Natural killer cell (primary cell): Measurements from ENCODE around the gene GPHN. TPM values are rescaled to one million over a fixed set of nuclear protein-coding genes. Genes with fewer than 3 reads are reported as not detected.

Experiments used
- ATAC-seq, 3 donors: fragments of 150-1000 bp in 2 of 3; fragments of 200-7000 bp in 1 of 3; cut with Tn5 transposase; 1 replicate in 1 of 3; 2 replicates in 2 of 3; pipeline ENCODE4 v1.10.0; 2021; ENCODE audit warnings: mild to moderate bottlenecking in 2 of 3, moderate library complexity in 2 of 3
- DNase-seq, 2 donors: peaks; one replicate each; pipeline versions ENCODE4 v3.0.0 to v3.0.0-alpha.2; 2013 to 2021; ENCODE audit warnings: mixed read lengths in 1 of 2
- H3K27ac ChIP-seq: one replicate; pipeline ENCODE4 v1.5.1; 2013; ENCODE audit warnings: mild to moderate bottlenecking, low read length
- H3K27me3 ChIP-seq: one replicate; pipeline ENCODE4 v1.6.1; 2013; ENCODE audit warnings: low read length; ENCODE audit not compliant: control insufficient read depth, insufficient read depth
- H3K36me3 ChIP-seq: one replicate; pipeline ENCODE4 v1.6.1; 2013; ENCODE audit warnings: low read length; ENCODE audit not compliant: control insufficient read depth, insufficient read depth
- H3K4me1 ChIP-seq: one replicate; pipeline ENCODE4 v1.6.1; 2013; ENCODE audit warnings: low read length; ENCODE audit not compliant: control insufficient read depth, insufficient read depth
- H3K4me3 ChIP-seq: one replicate; pipeline ENCODE4 v1.5.1; 2013; ENCODE audit warnings: low read length
- H3K9me3 ChIP-seq: one replicate; pipeline ENCODE4 v1.6.1; 2013; ENCODE audit warnings: low read length; ENCODE audit not compliant: control insufficient read depth, insufficient read depth
- H3K27ac Mint-ChIP-seq, 2 donors: one replicate each; pipeline ENCODE4 v1.8.0; 2022; ENCODE audit warnings: mild to moderate bottlenecking in 2 of 2, mixed read lengths in 2 of 2, moderate library complexity in 1 of 2
- H3K27me3 Mint-ChIP-seq, 2 donors: one replicate each; pipeline ENCODE4 v1.8.0; 2022; ENCODE audit warnings: low read depth in 2 of 2, mixed read lengths in 2 of 2
- H3K36me3 Mint-ChIP-seq: one replicate; pipeline ENCODE4 v1.8.0; 2022; ENCODE audit warnings: mixed read lengths
- H3K4me1 Mint-ChIP-seq, 2 donors: one replicate each; pipeline ENCODE4 v1.8.0; 2022; ENCODE audit warnings: mixed read lengths in 2 of 2
- H3K4me3 Mint-ChIP-seq: one replicate; pipeline ENCODE4 v1.8.0; 2022; ENCODE audit warnings: mild to moderate bottlenecking, moderate library complexity, mixed read lengths
- H3K9me3 Mint-ChIP-seq, 2 donors: one replicate each; pipeline ENCODE4 v1.8.0; 2022; ENCODE audit warnings: mixed read lengths in 2 of 2
- CTCF ChIP-seq: fragments of 200-600 bp; IDR thresholded peaks from one replicate; pipeline ENCODE4 v1.8.0; 2022; ENCODE audit warnings: antibody characterized with exemption
- WGBS: methylation state at CpG from one replicate; pipeline ENCODE4 v1.1.7; 2013; ENCODE audit warnings: missing lambda C conversion rate; ENCODE audit not compliant: insufficient coverage; 5-methylcytosine and 5-hydroxymethylcytosine counted together
- intact Hi-C: fragments of 100-400 bp; cut with micrococcal nuclease; formaldehyde crosslinking; loops from one replicate; pipeline ENCODE4 v1.14.2; 2022
- total RNA-seq, 4 donors: library from RNA; stranded (reverse); fragments of 120-200 nt in 1 of 4; gene quantifications; one replicate each; pipeline versions ENCODE4 v1.2.3 to v1.2.4, GENCODE V29; 2013 to 2022

Gene GPHN
- total RNA-seq, 3 donors from 2014 or later (not counting 1 experiment from before 2014, with no cell fraction given), result 6.3 to 9.4 (median 8.7) TPM

GRCh38 chr14:66643344-66643743 lies 135.4 kb downstream of the GPHN start:
- no peak overlapping the region for H3K4me3 Mint-ChIP-seq
- intact Hi-C loops, result no loop called here

GRCh38 chr14:66645716-66646115 lies 137.8 kb downstream of the GPHN start:
- Histone ChIP-seq H3K36me3 (no peaks in the 10 kb centered on the region), H3K4me3 (no peak overlapping the region), H3K27ac (no peak overlapping the region), H3K27me3 (no peaks in the 10 kb centered on the region), H3K4me1 (no peaks in the 10 kb centered on the region), H3K9me3 (no peaks in the 10 kb centered on the region)
- no peaks in the 10 kb centered on the region for H3K36me3 Mint-ChIP-seq
- no peak overlapping the region for H3K27ac Mint-ChIP-seq
- intact Hi-C loops, result no loop called here
- H3K27me3 Mint-ChIP-seq, result no peaks in the 10 kb centered on the region
- peaks cover 0 to 3% of the 10 kb centered on the region in 2 donors for H3K4me1 Mint-ChIP-seq
- WGBS, result 100% methylated on average over 1 of the region's 1 CpG
- H3K9me3 Mint-ChIP-seq, result no peaks in the 10 kb centered on the region
- no peak for TF ChIP-seq CTCF
- H3K4me3 Mint-ChIP-seq, result no peak overlapping the region
- no peak for DNase-seq
- ATAC-seq, result no peak

More at GRCh38 chr14:66643344-66643743, 135.4 kb downstream of the GPHN start:
- Histone ChIP-seq H3K27me3 (no peaks in the 10 kb centered on the region), H3K9me3 (no peaks in the 10 kb centered on the region), H3K27ac (no peak overlapping the region), H3K4me3 (no peak overlapping the region), H3K36me3 (no peaks in the 10 kb centered on the region), H3K4me1 (no peaks in the 10 kb centered on the region)
- no peak for DNase-seq
- Mint-ChIP-seq H3K4me1 (no peaks in the 10 kb centered on the region), H3K9me3 (peaks cover 0 to 2% of the 10 kb centered on the region in 2 donors), H3K36me3 (no peaks in the 10 kb centered on the region), H3K27me3 (no peaks in the 10 kb centered on the region), H3K27ac (no peak overlapping the region)
- no peak for TF ChIP-seq CTCF
- no peak for ATAC-seq

GRCh38 chr14:66649498-66649897 lies 141.6 kb downstream of the GPHN start:
- no peak overlapping the region for H3K27ac Mint-ChIP-seq
- H3K4me3 ChIP-seq, result no peak overlapping the region
- 75% methylated on average over 3 of the region's 3 CpGs for WGBS

More at GRCh38 chr14:66649498-66649897, 141.6 kb downstream of the GPHN start:
- Mint-ChIP-seq H3K27me3 (no peaks in the 10 kb centered on the region), H3K4me1 (peaks cover 0 to 8% of the 10 kb centered on the region in 2 donors), H3K36me3 (no peaks in the 10 kb centered on the region), H3K4me3 (no peak overlapping the region), H3K9me3 (peaks cover 0 to 2% of the 10 kb centered on the region in 2 donors)
- H3K9me3 ChIP-seq, result no peaks in the 10 kb centered on the region
- ATAC-seq, result no peak
- TF ChIP-seq CTCF, result no peak
- no peaks in the 10 kb centered on the region for H3K36me3 ChIP-seq
- no peak overlapping the region for H3K27ac ChIP-seq
- intact Hi-C loops, result no loop called here
- H3K27me3 ChIP-seq, result no peaks in the 10 kb centered on the region
- no peaks in the 10 kb centered on the region for H3K4me1 ChIP-seq
- peak in 1 of 2 donors; percentile 4 for DNase-seq
